GM19372 (cell line): Measurements from ENCODE around the gene MAJIN.

Experiments used
- ATAC-seq: cut with Tn5 transposase; IDR thresholded peaks from one replicate; pipeline ENCODE4 v1.9.1; 2021; ENCODE audit warnings: mild to moderate bottlenecking, low read depth, moderate library complexity; ENCODE audit not compliant: unreplicated experiment

The MAJIN gene

GRCh38 chr11:64933935-64934681 lies 37.8 kb downstream of the MAJIN start:
- no peak for ATAC-seq

- no peak for ATAC-seq
Measured at GRCh38 chr11:64933213-64933934, 38.5 kb downstream of the MAJIN start.

- ATAC-seq, result no peak
Measured at GRCh38 chr11:64932324-64932723, 39.6 kb downstream of the MAJIN start.

- ATAC-seq, result no peak
Measured at GRCh38 chr11:64931290-64931689, 40.6 kb downstream of the MAJIN start.

GRCh38 chr11:64930340-64930739 lies 41.6 kb downstream of the MAJIN start:
- no peak for ATAC-seq

- ATAC-seq, result no peak
Measured at GRCh38 chr11:64929625-64930024, 42.3 kb downstream of the MAJIN start.

DNA sequence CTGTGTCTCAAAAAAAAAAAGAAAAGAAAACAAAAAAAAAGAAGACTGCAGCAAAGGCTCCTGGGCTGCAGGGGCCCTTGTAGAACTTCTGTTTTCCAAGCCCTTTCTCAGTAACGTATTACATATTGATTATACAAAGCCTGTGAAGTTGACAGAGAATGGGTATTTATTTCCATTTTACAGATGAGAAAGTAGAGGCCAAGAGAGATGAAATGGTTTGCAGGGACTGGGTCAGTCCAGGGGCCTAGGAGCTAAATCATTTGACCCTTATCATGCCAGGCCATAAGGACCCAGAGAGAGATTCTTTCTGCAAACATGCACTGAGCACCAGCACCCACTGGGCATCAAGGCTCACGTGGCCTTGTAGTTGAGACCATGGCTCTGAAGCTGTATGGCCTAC lies 43.0 kb downstream of the MAJIN start:
- no peak for ATAC-seq

DNA sequence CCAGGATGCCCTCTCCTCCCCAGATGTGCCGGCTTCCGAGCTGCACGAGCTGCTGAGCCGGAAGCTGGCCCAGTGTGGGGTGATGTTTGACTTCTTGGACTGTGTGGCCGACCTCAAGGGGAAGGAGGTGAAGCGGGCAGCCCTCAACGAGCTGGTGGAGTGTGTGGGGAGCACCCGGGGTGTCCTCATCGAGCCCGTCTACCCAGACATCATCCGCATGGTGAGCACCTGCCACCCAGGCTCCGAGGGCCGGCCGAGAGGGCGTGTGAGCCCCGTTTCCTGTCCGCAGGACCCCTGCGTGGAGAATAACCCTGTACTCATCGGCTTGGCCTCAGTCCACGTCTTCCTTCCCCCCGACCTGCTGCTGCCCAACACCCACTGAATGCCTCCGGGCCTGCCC lies 45.2 kb downstream of the MAJIN start:
- ATAC-seq, result no peak

DNA sequence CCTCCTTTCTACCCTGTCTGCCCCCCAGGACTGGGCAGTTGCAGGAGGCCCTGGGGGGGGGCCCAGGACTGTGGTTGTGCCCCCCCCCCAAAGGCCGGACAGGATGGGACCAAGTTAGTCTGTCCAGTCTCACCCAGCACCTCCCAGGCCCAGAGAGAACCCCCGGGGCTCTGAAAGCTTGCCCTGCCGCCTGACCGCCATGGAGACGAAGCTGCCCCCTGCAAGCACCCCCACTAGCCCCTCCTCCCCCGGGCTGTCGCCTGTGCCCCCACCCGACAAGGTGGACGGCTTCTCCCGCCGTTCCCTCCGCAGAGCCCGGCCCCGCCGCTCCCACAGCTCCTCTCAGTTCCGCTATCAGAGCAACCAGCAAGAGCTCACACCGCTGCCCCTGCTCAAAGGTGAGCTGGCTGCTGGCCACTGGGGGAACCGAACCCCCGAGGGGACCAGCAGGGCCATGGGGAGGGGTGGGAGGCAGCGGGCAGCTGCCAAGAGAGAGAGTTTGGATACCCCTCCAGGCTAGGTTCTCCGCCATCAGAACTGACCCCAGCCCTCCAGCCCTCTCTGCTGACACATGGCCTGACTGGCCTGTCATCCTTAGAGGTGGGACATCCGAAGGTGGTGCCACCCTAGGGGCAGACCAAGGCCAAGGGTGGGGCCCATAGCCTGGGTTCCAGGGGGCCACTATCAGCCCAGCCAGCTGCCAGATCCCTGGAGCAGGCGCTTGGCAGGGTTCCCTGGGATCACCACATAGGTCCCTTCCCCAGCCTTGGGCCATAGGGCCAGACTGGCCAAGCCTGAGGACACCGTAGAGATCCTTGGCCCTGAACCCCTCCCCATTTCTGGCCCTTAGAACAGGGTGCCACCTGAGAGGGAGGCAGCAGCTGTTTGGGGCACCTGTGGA lies 46.1 kb downstream of the MAJIN start:
- no peak for ATAC-seq

DNA sequence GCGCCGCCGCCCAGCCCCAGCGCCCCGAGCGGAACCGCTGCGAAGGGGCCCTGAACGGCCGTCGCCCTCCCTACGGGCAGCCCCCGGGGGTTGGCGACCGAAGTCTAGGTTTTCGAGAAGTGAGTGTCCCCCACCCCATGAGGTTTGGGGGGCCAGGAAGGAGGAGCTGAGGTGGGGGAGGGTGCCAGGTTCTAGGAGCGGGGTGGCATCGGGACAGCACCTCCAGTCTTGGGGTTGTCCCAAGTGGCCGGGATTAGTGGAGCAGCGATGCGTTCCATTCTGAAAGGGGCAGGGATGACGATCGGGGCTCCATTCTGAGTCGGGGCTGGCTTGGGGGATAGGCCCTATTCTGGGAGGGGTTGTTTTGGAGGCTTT lies 47.0 kb downstream of the MAJIN start:
- ATAC-seq, result no peak

DNA sequence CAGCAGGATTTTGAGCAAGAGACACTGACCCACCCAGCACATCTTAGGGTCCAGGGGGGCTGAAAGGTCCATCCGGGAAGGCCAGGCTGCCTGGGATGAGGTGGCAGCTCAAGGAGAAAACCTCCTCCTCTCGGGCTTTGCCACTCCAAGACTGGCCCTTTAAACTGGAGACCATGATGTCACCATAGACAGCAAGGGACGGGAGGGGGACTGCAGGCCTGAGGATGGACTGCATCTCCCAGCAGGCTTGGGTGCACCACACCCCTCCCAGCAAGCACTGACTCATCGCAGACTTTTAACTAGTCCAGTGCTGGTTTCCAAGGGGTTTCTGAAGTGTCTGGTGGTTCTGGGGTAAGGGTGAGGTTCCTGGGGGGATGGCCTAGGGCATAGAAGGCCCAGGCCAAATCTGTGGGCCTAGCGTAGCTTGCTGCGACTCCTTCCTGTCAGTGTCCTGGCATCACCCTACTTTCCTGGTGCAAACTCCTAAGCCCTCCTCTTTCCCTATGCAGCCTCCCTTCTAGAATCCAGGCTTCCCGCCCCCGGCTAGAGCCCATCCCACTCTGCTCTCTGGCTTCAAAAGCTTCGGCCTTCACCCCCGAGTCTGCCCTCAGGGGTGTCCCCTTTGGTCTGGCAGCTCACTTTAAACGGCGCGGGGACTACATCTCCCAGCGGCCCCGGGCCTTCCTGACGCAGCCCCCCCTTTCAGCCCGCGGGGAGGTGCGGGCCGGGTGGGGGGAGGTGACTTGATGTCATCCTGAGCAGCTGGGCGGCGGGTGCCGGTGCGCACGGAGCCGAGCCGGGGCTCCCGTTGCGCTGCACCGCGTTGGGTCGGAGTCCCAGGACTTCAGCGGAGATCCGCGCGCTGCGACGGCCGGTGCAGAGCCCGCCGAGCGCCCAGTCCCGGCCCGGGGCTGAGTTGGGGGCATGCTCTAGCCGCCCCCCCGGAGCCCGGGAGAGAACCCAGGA lies 47.7 kb downstream of the MAJIN start, which contains the start of gene PPP2R5B:
PPP2R5B (plus strand) TSS at position 746 of the 966 bp plus-strand sequence. CDS start 1,046 bp downstream, outside the sequence.
- peak; percentile 78 for ATAC-seq

- ATAC-seq, result no peak
Measured at GRCh38 chr11:64923151-64923661, 48.7 kb downstream of the MAJIN start.

DNA sequence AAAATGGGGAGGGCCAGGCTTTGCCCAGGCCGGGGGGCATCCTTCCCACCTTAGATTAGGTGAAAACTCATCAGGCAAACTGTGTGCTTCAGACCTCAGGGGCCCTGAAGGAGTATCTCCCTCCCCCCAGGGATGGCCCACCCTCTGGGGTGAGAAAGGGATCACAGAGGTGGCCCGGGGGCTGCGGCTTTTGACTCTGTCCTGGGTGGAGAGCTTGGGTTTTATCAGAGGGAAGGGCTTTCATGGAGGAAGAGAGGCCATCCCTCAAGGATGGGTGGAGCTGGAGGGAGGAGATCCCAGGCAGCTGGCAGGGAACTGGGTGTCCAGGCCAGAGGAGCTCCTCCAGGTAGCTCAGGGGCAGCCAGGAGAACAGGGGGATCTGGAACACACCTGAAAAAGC lies 50.5 kb downstream of the MAJIN start:
- ATAC-seq, result no peak

GRCh38 chr11:64920124-64920523 lies 51.8 kb downstream of the MAJIN start:
- ATAC-seq, result no peak

DNA sequence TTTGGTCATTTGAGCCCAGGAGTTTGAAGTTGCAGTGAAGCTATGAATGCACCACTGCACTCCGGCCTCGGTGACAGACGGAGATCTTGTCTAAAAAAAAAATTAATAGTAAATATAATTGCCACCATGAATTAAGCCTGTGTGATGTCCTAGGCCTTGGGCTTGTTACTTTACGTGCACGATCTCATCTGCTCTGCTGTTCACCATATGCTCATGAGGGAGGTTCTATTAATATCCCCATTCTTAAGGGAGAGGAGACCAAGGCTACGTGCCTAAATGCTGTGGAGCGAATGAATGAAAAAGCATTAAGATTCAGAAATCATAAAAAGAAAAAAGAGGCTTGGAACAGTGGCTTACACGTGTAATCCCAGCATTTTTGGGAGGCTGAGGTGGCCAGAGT lies 52.3 kb downstream of the MAJIN start:
- ATAC-seq, result no peak

GRCh38 chr11:64918017-64918416 lies 53.9 kb downstream of the MAJIN start:
- no peak for ATAC-seq

DNA sequence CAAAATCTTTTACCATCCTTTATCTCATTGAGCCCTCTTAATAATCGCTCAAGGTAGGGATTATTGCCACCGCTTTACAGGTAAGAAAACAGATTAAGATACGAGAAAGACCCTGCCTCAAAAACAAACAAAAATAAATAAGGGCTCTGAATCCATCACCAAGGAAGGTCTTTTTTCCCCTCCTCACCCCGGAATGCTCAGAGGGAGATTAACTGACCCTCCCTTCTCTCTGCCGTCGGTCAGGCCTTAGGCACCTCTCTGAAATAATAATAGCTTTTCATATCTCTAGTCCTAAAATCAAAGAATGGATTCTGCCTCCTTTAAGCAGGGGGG lies 54.3 kb downstream of the MAJIN start:
- ATAC-seq, result no peak

GRCh38 chr11:64916775-64917662 lies 54.9 kb downstream of the MAJIN start, which contains the start of gene ATG2A:
ATG2A (minus strand) TSS chr11:64917209; CDS start chr11:64917135, 74 bp downstream.
- ATAC-seq, result peak; percentile 95
